Activated CD8-positive, alpha-beta memory T cell treated with anti-CD3 and anti-CD28 coated beads for 24 hours (primary cell): ENCODE data around the gene RASA2.

Experiments used
- DNase-seq: peaks from one replicate; pipeline ENCODE4 v3.0.0-alpha.2; 2020

Gene RASA2

GRCh38 chr3:141538568-141539240 is 51.9 kb downstream of the RASA2 start:
- no peak for DNase-seq

GRCh38 chr3:141539431-141540187 is 52.8 kb downstream of the RASA2 start:
- DNase-seq, result no peak

GRCh38 chr3:141540531-141540930 is 53.7 kb downstream of the RASA2 start:
- no peak for DNase-seq

GRCh38 chr3:141542202-141542969 is 55.6 kb downstream of the RASA2 start:
- no peak for DNase-seq

DNA sequence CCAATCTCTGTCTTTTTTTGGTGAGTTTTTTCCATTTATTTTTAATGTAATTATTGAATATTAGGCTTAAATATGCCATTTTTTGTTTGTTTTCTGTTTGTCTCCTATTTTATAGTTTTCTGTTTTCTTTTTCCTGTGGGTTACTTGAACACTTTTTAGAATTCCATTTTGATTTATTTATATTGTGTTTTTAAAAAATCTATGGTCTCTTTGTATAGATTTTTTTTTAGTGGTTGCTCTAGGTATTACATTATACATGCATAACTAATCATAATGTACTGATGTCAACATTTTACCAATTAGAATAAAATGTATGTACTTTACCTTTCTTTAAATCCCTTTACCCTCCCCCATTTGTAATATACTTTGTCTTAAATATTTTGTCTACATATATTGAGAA is 56.2 kb downstream of the RASA2 start:
- DNase-seq, result no peak

DNA sequence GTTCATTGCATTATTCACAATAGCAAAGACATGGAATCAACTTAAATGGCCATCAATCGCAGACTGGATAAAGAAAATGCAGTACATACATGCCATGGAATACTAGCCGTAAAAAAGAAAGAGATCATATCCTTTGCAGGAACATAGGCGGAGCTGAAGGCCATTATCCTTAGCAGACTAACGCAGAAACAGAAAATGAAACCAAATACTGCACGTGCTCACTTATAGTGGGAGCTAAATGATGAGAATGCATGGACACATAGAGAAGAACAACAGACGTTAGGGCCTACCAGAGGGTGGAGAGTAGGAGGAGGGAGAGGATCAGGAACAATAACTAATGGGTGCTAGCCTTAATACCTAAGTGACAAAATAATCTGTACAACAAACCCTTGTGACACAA is 57.9 kb downstream of the RASA2 start:
- no peak for DNase-seq

- DNase-seq, result no peak
These were observed 59.3 kb downstream of the RASA2 start for GRCh38 chr3:141546081-141546480.

GRCh38 chr3:141546586-141546985 is 59.8 kb downstream of the RASA2 start:
- DNase-seq, result no peak

- DNase-seq, result no peak
These were observed 61.0 kb downstream of the RASA2 start for GRCh38 chr3:141547791-141548190.

GRCh38 chr3:141550926-141551665 is 64.3 kb downstream of the RASA2 start:
- DNase-seq, result no peak

- no peak for DNase-seq
These were observed 65.7 kb downstream of the RASA2 start for GRCh38 chr3:141552440-141552991.

- DNase-seq, result no peak
These were observed 66.2 kb downstream of the RASA2 start for GRCh38 chr3:141553055-141553454.

- no peak for DNase-seq
These were observed 69.2 kb downstream of the RASA2 start for GRCh38 chr3:141556034-141556433.

GRCh38 chr3:141557961-141558706 is 71.3 kb downstream of the RASA2 start:
- no peak for DNase-seq

- DNase-seq, result no peak
These were observed 74.7 kb downstream of the RASA2 start for GRCh38 chr3:141561426-141562034.

- no peak for DNase-seq
These were observed 77.4 kb downstream of the RASA2 start for GRCh38 chr3:141564241-141564640.

- no peak for DNase-seq
These were observed 83.2 kb downstream of the RASA2 start for GRCh38 chr3:141570068-141570467.

- DNase-seq, result no peak
These were observed 89.3 kb downstream of the RASA2 start for GRCh38 chr3:141575879-141576743.

DNA sequence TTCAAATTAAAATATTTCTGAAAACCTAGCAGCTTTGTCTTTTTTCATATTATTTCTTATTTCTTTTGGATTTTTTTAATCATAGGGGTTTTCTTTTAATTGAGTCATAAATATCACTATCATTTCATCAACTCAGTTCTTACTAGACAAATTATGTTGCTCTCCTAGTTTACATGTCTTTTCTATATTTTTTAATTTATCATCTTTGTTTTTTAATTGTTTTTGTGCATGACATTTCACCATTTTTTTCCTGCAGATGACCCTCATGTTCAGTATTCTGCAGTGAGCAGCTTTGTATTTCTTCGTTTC is 89.9 kb downstream of the RASA2 start:
- no peak for DNase-seq

GRCh38 chr3:141578202-141578973 is 91.6 kb downstream of the RASA2 start:
- no peak for DNase-seq
